NCI-H1436 (cell line): ENCODE data around the gene DSN1.

Source experiments
- DNase-seq: peaks from one replicate; lab custom pipeline; 2025; lab: John Stamatoyannopoulos, UW

DSN1 gene

DNA sequence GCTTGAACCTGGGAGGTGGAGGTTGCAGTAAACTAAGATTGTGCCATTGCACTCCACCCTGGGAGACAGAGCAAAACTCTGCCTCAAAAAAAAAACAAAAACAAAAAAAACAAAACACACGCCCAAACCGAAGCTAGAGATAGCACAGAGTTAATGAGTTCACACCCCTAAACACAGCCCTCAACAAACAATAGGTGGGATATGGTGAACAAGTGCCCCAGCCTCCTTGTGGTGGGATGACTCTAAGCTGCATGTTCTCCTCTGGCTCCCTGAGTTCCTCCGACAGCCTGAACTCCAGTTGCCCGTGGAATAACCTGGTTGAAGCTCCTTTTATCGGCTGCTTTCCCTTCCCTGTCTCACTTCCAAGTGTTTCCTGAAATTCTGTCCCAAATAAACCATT, 22.1 kb upstream of the DSN1 start:
- no peak for DNase-seq

DNA sequence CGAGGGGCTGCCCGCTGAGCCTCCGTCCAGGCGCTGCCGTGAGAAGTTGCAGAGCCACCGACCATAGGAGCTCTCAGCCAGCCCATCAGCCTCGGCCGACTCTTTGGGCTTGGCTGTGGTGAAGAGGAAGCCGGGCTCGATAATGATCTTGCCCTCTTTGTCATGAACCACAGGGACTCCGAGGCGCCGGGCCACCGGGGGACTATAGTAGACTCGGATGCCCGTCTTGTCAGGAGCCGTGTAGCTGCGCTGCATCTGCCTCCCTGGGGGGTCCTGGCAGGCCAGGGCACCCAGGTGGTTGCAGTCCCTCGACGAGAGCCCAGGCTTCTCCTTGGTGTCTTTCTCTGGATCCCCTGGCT, 20.5 kb upstream of the DSN1 start:
- no peak for DNase-seq

DNA sequence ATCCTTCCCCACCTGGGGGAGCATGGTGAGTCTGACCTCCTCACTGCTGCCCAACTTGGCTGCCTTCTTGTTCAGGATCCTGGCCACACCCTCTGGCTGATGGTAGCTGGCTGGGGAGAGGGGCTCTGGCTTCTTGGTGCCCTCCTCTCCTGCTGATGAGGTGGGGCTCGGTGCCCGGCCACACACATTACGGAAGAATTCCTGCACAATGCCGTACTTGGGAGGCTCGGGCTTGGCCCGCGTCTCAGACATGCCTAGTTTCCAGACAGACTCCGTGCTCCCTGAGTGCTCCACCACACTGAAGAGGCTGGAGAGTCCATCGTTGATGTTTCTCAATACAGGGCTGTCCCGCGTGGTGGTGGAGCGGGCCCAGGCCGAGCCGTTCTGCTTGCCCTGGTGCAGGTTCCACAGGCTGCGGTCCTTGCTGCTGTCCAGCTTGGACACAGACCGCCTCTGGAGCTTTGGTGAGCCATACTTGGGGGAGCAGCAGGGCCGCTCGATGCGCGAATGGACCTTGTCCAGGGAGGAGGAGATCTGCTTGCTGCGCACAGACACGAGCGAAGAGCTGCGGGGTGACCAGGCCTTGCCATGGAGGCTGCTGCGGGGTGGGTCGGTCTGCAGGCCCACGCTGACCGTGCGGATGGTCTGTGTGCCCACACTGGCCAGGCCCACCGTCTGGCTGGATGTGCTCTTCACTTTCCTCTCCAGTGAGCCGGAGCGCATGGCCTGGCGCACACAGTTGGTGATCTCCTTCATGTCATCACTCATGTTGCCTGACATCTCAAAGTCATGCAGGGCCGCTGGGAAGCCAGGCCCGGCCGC, 19.9 kb upstream of the DSN1 start:
- DNase-seq = no peak

DNA sequence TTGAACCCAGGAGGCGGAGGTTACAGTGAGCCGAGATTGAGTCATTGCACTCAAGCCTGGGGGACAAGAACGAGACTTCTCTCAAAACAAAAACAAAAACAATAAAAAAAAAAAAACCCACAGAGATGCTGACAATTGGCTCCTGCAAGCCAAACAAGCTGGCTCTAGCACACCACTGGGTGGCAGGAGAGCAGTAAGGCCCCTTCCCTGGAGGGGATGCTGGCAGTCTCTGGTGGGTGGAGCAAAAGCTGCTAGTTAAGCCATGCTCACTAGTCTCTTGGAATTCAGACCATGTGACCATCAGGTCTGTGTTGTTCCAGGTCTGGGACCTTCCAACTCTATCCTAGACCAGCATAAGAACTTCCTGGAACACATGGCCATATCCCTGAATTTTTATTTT, 18.9 kb upstream of the DSN1 start:
- no peak for DNase-seq

DNA sequence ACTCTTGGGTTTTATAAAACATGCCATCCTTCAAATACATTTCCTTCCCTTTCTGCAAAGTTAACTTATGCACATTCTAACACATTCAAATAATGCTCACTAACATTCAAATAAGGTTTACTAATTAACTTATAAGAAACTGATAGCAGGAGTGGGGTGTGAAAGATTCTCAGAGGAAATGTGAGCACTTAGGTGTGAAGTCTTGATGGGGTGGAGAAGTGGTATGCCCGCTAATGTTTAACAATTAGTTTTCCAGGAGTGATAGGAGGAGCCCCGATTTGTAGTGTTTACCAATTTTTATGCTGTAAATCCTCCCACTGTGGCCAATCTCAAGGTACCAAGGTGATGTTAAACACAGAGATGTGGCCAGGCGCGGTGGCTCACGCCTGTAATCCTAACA, 18.3 kb upstream of the DSN1 start:
- no peak for DNase-seq

DNA sequence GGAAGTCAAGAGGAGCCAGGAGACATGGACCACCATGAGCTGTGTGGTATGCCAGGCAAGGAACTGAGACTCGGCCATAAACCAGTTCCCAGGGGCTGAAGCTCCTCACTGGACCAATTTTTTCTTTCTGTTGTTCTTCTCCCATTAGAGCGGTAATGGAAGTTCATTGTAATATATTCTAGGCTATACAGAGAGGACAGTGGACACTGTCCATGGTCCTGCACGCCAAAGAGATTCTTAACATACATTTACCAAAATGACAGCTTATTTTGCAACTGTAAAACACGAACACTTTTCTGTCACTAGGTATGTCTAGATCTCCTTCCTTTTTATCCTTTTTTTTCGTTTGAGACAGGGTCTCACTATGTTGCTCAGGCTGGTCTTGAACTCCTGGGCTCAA, 13.1 kb upstream of the DSN1 start:
- no peak for DNase-seq

DNA sequence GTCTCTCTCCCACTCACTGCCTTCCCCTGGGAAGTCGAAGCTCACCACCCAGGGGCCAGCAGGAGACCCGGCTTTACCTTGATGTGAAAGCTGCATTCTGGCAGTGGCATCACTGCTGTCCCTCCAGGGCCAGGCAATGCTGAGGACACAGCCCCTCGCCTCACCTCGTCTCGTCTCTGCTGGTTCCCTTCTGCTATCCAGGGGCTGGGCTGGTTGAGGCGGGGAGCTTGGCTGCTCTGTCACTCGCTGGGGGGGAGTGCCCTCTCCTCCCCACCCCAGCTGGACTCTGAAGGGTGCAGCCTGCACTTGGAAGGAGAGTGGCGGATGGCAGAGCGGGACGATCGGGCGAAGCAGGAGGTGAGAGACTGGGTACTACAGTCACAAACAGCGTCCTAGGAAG, 12.7 kb upstream of the DSN1 start:
- DNase-seq = no peak

DNA sequence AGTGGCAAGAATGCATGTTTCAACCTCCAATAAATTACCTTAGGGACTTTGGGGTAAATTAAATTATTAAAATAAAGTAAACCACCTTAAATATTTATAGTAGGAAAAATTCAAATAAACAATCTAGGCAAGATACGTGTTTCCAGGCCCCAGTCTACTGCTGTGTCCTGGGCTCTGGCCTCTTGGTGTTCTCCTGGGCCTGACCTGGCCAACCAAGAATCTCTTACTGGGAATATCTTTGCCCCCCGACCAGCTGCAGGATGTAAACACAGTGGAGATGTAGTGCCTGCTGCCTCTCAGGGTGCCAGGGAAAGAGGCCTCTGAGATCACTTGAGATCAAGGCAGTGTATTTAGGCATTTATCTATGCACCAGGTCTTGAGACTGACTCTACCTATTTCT, 11.7 kb upstream of the DSN1 start:
- no peak for DNase-seq

DNA sequence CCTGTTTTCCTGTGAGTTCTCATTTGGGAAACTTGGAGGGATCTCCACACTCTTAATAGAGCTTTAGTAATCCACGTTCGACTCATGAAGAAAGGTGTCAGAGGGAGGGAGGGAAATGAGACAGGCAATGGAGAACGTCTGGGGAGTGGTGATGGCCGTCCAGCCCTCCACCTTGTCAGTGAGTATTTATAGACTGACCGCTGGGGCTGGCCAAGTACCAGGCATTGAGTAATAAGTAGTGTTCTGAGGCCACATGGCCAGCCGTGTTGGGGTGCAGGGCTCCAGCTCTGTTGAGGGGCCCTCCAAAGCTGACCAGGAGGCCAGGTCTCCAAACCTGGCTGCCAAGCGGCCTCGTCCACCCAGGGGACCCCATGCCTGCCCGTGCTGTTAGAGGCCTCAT, 11.3 kb upstream of the DSN1 start:
- no peak for DNase-seq

DNA sequence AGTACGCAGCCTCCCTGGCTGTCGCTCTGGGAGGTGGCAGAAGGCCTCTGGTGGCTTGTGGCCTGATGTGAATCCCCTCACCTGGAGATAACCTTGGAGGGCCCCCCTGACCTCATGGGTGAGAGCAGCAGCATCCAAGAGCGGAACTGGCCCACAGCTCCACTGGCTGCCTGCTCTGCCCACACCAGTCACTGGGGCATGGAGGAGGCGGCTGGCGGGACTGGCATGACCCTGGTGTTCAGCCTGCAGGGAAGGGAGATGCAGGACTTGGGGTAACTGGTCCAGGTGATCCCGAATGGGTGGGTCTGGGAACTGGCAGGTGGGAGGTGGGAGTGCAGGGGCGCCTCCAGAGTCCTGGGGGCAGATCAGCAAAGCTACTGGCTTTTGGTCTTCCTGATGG, 10.6 kb upstream of the DSN1 start:
- no peak for DNase-seq

DNA sequence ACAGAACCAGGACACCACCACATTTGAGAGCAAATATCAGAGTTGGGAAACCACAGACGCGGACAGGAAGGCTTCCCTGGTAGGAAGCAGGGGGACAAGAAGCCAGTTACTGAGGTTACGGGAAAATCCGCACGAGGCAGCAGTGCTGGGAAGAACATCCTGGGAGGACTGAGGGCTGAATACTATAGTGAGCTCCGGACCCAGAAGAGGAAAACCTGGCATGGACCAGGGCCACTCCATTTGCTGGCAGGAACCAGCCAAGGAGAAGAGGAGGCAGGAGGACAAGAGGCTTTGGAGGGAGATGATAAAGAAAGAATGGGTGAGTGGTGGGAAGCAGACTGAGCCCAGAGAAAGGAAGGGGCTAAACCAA, 6.1 kb upstream of the DSN1 start:
- no peak for DNase-seq

DNA sequence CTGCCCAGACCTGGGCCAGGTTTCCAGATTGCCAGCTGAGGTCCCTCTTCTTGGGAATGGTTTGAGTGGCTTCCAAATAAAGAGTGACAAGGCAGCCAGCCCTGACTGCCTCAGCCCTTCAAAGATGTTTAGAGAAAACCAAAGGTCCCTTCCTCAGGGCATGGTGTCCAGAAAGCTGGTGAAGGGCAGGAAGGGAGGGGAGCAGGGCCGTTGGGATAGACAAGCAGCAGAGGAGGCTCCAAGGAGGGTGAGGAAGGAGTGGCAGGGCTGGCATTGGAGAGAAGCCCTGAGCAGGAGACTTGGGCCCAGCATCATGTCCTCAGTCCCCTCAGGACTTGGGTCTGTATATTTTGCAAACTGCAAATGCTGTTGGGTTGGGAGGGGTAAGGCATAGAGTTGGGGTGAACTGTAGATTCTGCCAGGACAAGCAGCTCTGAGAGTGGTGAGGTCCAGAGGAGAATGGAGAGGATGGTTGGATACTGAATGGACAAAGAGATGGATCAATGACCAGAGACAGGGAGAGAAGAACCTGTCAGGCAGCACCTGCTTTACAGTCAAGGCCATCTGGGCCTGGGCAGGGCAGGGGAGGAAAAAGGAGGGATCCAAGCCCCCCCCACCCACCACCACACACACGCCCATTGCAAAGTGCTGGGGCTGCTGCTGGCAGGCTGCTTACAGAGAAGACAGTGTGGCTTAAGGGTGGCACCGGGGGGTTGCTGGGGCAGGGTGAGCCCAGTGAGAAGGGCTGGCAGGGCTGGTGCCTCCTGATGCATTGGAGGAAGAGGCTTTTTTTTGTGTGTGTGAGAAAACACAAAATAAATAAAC, 5.5 kb upstream of the DSN1 start:
- DNase-seq = no peak

DNA sequence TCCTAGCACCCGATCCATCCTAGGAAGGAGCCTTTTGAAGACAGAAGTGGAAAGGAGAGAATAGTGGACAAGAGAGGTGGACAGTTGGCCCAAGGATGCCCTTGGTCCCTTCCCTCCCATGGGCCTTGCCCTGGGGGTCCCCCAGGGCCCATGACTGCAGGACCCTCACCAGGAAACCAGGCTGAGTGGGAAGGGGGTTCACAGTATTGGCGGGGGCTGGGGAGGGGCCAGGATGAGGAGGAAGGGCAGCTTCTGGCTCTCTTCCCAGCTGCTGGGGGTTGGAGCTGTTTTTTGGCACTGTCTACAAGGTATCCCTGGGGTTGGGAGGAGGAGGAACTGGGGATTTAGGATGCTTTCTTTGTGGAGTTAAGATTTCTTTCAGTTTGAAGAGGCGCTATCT, 4.0 kb upstream of the DSN1 start:
- DNase-seq = no peak

DNA sequence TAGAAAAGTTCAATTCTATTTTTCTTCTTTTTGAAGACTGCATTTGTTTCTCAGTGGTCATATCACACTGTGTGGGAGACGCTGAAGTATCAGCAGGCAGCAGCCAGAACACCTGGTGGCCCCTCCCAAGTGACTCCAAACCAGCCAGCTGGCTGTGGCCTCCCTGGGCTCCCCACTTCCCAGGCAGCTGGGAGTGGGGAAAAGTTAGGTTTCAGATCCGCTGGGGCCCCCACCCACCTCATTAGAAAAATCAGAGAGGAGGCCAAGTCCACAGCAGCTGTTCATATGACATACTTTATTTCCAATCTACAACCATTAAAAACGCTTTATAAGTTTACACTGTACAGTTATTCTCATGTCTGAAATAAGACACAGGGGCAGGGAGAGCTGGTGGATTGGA, 3.6 kb upstream of the DSN1 start:
- no peak for DNase-seq

DNA sequence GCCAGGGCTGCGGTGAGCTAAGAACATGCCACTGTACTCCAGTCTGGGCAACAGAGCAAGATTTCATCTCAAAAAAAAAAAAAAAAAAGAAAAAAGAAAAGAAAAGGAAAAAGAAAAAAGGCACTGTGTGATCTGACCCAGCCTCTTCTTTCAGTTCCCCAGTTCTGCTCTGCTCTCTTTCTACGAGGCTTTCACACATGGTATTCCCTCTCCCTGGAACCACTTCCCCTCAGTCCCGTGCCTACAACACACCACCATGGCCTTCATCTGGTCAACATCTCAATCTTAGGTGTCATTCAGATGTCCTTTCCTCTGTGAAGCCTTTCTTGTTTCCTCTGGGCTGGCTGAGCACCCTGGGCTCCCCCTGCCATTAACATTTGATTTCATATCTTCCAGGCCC, 2.3 kb upstream of the DSN1 start:
- no peak for DNase-seq

DNA sequence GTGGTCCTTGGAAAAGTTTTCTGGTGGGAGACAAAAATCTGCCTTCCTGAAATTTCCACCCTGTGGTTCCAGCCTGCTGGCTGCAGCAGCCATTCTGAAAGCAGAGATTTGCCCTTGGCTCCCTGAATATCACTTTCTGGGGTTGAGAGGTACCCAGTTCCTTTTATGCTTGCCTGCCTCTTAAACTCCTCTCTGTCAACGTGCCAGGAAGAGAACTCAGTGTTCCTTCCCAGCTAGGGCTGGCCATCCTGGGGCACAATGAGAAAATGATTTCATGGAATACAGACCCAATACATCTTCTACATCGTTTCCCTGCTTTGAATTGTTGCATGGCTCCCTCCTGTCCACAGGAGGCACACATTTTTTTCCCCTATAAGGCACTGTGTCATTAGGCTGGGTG, 1.6 kb upstream of the DSN1 start:
- DNase-seq = no peak

DNA sequence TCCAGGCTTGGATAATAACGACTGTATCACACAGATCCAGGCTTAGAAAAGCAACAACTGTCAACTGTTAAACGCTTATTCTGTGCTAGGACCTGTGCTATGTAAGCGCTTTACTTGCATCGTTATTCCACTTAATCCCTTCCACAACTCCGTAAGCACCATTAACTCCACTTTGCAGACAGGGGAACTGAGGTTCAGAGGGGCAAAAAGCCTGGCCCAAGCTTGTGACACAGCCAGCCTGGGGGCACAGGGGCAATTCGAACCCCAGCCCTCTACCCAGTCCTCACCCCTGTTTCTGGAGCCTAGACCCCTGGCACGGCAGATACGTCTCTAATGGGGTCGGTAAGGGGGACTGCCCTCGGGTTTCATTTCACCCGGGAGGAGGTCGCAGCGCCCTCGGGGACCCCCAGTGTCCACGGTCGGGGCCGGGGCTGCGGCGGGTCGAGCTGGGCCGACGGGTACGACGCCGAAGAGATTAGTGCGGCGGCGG, 411 bp downstream of the DSN1 start:
- DNase-seq = no peak

DNA sequence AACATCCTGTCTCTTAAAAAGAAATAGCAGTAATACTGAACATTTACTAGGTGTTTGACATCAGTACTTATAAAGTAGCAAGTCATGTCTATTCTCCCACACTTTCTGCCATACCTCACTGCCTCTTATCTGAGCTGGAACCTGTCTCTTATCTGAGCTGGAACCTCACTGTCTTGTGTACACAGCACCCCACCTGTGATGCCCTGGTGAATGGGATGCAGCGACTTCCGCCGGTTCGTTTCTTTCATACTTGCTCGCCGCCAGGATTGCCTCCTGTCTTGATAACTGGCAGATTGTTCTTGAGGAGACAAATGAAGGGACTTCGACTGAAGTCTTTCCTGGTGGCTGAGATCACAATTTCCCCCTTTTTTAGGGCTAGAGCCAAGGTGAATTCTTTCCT, 2.9 kb downstream of the DSN1 start:
- DNase-seq = no peak

DNA sequence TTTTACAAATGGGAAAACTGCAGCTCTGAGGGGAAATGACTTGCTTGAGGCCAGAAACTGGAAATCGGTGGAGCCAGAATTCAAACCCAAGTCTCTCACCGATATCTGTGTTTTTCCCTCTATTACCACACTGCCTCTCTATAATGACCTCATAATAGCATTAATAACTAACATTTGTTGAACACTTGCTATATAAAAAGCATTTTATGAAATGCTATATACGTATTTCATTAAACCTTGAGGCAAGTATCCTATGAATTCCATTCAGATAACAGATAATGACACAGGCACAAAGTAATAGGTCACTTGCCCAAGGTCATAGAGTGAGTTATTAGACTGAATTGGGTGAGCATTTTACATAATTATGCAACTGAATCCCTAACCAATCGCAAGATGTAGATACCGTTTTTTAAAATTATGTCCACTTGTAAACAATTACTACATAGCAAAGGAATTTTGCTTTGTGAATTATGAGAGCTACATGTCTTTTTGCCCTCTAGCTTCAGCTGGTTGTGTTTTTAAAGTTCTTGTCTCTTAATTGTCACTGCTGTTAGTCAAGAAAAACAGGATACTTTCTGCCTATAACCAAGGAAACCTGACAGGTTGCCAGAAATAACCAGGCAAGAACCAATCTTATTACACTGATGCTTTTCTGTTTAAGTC, 4.7 kb downstream of the DSN1 start:
- no peak for DNase-seq

DNA sequence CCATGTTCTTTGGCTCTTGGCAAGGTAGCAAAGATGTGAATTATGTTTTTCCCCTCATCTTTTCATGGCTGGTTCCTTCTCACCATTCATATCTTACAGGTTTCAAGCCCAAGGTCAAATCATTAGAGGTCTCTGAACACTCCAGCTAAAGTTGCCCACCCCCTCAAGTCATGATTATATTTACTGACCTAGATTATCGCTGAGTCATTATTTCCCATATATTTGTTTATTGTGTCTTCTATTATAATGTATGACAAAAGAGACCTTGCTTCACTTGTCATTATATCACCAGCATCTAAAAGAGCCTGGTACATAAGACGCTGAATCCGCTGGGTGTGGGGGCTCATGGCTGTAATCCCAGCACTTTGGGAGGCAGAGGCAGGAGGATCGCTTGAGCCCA, 12.4 kb downstream of the DSN1 start:
- DNase-seq = no peak

DNA sequence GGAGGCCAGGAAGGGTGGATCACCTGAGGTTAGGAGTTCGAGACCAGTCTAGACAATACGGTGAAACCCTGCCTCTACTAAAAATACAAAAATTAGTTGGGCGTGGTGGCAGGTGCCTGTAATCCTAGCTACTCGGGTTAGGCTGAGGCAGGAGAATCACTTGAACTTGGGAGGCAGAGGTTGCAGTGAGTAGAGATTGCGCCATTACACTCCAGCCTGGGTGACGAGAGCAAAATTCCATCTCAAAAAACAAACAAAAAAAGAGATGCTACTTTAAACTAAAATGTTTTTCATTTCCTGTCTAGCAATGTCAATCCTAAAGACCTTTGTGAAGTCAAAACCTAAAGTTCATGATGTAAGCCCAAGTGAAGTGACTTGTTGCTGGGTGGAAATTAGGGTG, 12.9 kb downstream of the DSN1 start:
- no peak for DNase-seq

DNA sequence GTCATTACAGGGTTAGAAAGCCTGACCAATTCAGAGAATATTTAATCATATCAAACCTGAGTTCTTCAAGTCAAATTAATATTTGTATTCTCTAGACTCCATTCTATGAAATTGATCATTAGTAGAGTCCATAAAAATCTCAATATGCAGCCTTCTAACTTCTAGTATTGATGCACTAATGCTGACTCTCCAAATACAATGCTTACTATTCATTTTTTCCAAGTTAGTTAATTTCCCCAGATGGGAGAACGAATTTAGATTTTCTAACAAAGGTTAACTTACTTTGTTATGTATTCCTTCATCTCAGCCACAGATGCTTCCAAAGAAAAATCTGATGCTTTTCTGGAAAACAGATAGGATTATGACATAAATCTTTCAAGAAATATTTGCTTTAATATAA, 15.3 kb downstream of the DSN1 start:
- no peak for DNase-seq

DNA sequence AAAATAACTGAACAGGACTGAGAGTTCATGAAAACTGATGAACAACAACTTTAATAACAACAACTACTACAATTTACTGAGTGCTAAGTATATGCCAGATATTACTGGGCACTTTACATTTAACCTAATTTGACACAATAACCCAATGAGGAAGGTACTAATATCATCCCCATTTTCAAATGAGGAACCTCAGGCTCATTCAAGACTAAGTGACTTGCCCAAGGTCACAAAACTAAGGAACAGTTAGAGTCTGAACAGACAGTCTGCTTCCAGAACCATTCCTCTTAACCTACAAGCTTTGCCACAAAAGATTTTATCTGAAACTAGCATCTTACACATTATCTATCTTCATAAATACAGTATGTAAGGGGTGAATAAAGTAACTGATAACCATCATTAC, 17.1 kb downstream of the DSN1 start:
- DNase-seq = no peak
